ENCODE data around the gene PREX1. TPM values are rescaled to one million over a fixed set of nuclear protein-coding genes. Genes with fewer than 3 reads are reported as not detected.

The PREX1 gene
- total RNA-seq, 4 donors from 2014 or later: 29.5 to 121 (median 40.9) TPM

- no peak for TF ChIP-seq CTCF (IDR thresholded peaks at IDR 0.05)
- ATAC-seq (ENCODE audit: low FRiP score) (no peak), DNase-seq (ENCODE audit: low spot score) (no peak)
Observed at GRCh38 chr20:48605364-48606171, 222.2 kb downstream of the PREX1 start.

GRCh38 chr20:48604936-48605335, 222.9 kb downstream of the PREX1 start:
- TF ChIP-seq CTCF (IDR thresholded peaks at IDR 0.05): no peak
- DNase-seq (ENCODE audit: low spot score): no peak
- no peak for ATAC-seq (ENCODE audit: low FRiP score)

- ATAC-seq (ENCODE audit: low FRiP score) (no peak), DNase-seq (ENCODE audit: low spot score) (no peak)
- TF ChIP-seq CTCF (IDR thresholded peaks at IDR 0.05): no peak
Observed at GRCh38 chr20:48604426-48604825, 223.4 kb downstream of the PREX1 start.

GRCh38 chr20:48603819-48604405, 223.9 kb downstream of the PREX1 start:
- TF ChIP-seq CTCF (IDR thresholded peaks at IDR 0.05): no peak
- DNase-seq (ENCODE audit: low spot score) (no peak), ATAC-seq (ENCODE audit: low FRiP score) (no peak)

- no peak for DNase-seq (ENCODE audit: low spot score)
- TF ChIP-seq CTCF (IDR thresholded peaks at IDR 0.05): no peak
- ATAC-seq (ENCODE audit: low FRiP score): no peak
Observed at GRCh38 chr20:48603116-48603818, 224.5 kb downstream of the PREX1 start.

GRCh38 chr20:48601798-48602197, 226.0 kb downstream of the PREX1 start:
- ATAC-seq (ENCODE audit: low FRiP score): no peak
- no peak for DNase-seq (ENCODE audit: low spot score)
- no peak for TF ChIP-seq CTCF (IDR thresholded peaks at IDR 0.05)
